Caco-2 (cell line): ENCODE results near the gene LRRC26. TPM values are rescaled to one million over a fixed set of nuclear protein-coding genes. Genes with fewer than 3 reads are reported as not detected.

Experiments used
- BruUV-seq: library from RNA; stranded (reverse); fragments of 400-500 nt; replicated peaks from 2 replicates; lab custom pipeline; 2021; lab: Mats Ljungman, UMichigan
- CTCF ChIA-PET: fragments of 300-600 bp; sonication (Branson Sonifier 250); formaldehyde crosslinking; loops from one replicate; lab custom pipeline; 2022; ENCODE audit warnings: antibody characterized with exemption; lab: Charles Lee
- POLR2A ChIA-PET: fragments of 300-600 bp; sonication (Branson Sonifier 250); formaldehyde crosslinking; loops from one replicate; lab custom pipeline; 2022; ENCODE audit warnings: antibody characterized with exemption; lab: Charles Lee
- DNase-seq, 2 experiments: peaks; one replicate each; pipeline versions ENCODE4 v3.0.0 to v3.0.0-alpha.2; 2020 to 2022
- H3K27me3 ChIP-seq: replicated peaks from 2 replicates; pipeline ENCODE4 v1.6.0; 2011; ENCODE audit warnings: low read length; ENCODE audit not compliant: control insufficient read depth, insufficient read depth
- H3K36me3 ChIP-seq: 2 replicates; pipeline ENCODE4 v1.5.1; 2011; ENCODE audit warnings: low read length; ENCODE audit not compliant: control insufficient read depth, insufficient read depth
- H3K4me1 ChIP-seq: fragments of 250-450 bp; sonication (Bioruptor Pico); 2 replicates; pipeline ENCODE4 v1.5.1; 2020; ENCODE audit warnings: mild to moderate bottlenecking
- H3K4me3 ChIP-seq: 2 replicates; pipeline ENCODE4 v1.5.1; 2011; ENCODE audit warnings: low read depth, mild to moderate bottlenecking, control low read depth, low read length
- H3K9me3 ChIP-seq: fragments of 250-450 bp; sonication (Bioruptor Pico); 2 replicates; pipeline ENCODE4 v1.5.1; 2020; ENCODE audit warnings: mild to moderate bottlenecking, moderate library complexity
- H3K27ac Mint-ChIP-seq: one replicate; pipeline ENCODE4 v1.8.0; 2022; ENCODE audit warnings: mixed read lengths; ENCODE audit not compliant: unreplicated experiment
- H3K27me3 Mint-ChIP-seq: one replicate; pipeline ENCODE4 v1.8.0; 2022; ENCODE audit warnings: mixed read lengths; ENCODE audit not compliant: insufficient read depth, unreplicated experiment
- H3K36me3 Mint-ChIP-seq: one replicate; pipeline ENCODE4 v1.8.0; 2022; ENCODE audit warnings: mild to moderate bottlenecking, mixed read lengths; ENCODE audit not compliant: insufficient read depth, unreplicated experiment
- H3K4me1 Mint-ChIP-seq: one replicate; pipeline ENCODE4 v1.8.0; 2022; ENCODE audit warnings: low read depth, mixed read lengths; ENCODE audit not compliant: unreplicated experiment
- H3K4me3 Mint-ChIP-seq: one replicate; pipeline ENCODE4 v1.8.0; 2022; ENCODE audit warnings: mild to moderate bottlenecking, moderate library complexity, mixed read lengths; ENCODE audit not compliant: unreplicated experiment
- H3K9me3 Mint-ChIP-seq: one replicate; pipeline ENCODE4 v1.8.0; 2022; ENCODE audit warnings: mixed read lengths; ENCODE audit not compliant: unreplicated experiment
- intact Hi-C: fragments of 100-400 bp; cut with micrococcal nuclease; formaldehyde crosslinking; loops from one replicate; pipeline ENCODE4 v1.10.0; 2022; ENCODE audit not compliant: unreplicated experiment
- total RNA-seq: library from RNA; stranded (reverse); gene quantifications from 2 replicates; pipeline ENCODE4 v1.2.3, GENCODE V29; 2022
- TF ChIP-seq, protein P1 (sequence below), 2 experiments: fragments of 200-600 bp in 1 of 2; IDR thresholded peaks; 1 replicate in 1 of 2; 2 replicates in 1 of 2; pipeline versions ENCODE4 v1.5.1 to v1.8.0; 2011 to 2022; ENCODE audit warnings: antibody characterized with exemption in 1 of 2, control low read depth in 1 of 2, inconsistent platforms in 1 of 2, low read depth in 1 of 2, low read length in 1 of 2, mild to moderate bottlenecking in 1 of 2, moderate library complexity in 1 of 2; ENCODE audit not compliant: insufficient read depth in 1 of 2, severe bottlenecking in 1 of 2, unreplicated experiment in 1 of 2

Gene LRRC26
- total RNA-seq, 1 experiment from 2014 or later, result 2.9 TPM

DNA sequence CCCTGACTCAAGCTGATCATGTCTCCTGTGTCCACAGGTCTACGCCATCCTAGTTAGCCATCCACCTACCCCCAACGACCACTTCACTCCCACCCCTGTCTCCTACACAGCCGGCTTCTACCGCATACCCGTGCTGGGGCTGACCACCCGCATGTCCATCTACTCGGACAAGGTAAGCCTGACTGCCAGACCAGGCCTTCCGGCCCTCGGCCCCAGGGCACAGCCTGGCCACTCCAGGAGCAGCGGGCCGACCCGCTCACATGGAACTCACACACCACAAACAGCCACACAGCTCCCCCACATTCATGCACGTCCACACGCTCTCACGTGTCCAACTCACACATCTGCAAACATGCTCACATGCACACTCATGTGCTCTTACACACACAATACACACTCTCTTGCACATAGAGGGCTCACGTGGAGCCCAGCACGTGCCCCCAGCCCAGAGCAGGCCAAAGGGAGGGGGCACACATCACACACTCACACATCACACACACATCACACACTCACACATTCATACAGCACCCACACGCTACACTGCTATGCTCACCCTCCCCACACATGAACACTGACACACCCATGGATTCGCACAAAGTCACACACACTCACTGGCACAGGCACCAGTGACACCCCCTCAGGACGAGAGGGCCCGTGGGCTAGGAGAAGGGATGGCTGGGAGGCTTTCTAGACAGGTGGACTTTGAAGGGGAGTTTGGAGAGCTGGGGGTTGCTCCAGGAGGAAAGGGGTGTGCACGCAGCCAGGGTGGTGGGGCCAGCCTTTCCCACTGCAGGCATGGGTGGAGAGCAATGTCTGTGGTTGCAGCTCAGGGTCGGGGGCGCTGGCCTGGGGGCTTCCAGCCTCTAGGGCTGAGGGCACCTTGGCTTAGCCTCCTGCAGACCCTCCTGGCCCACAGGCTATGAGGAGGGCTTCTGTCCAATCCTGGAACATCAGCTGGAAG lies 27.6 kb downstream of the LRRC26 start:
- no TSS peak for BruUV-seq

DNA sequence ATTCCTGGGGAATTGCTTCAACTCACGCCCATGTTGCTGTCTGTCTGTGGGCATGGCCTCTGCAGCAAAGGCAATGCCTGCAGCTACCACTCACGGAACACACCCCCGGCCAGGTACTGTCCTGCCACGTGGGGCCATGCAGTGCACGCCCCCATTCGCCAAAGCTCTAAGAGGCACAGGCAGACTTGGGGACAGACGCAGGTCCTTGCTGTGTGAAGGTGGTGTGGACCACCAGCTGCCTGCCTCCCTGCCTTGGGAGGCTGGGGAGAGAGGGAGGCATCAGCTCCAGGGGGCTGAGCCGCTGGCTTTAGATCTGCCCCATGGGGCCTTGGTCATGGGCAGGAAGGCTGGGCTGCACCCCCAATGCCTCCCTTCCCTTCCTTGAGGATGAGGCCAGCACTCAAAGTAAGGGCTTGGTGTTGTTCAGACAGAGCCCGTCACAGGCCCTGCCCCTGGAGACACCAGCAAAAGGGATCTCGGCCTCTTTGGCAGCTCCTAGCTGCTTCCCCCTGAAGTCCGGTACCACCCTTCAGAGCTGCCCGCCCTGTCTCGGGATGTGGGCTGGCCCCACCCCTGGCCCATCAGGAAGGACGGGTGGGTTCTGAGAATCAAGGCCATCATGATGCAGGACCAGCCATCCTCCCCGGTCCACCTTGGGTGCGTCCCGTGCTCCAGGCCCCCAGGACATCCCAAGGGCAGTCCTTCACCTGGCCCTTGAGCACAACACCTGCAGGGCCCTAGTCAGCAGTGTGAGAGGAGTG lies 28.6 kb downstream of the LRRC26 start:
- intact Hi-C loops, result loop anchor here (5.0 kb wide), 1 partner anchor 499 kb away; no protein-coding TSS in a partner anchor
- Histone ChIP-seq H3K27me3 (no peaks in the 10 kb centered on the region), H3K9me3 (no peaks in the 10 kb centered on the region), H3K4me1 (peaks cover 10% of the 10 kb centered on the region; the same call in 1 of the 2 replicates), H3K36me3 (no peaks in the 10 kb centered on the region), H3K4me3 (no peak overlapping the region)
- H3K27ac Mint-ChIP-seq, result no peak overlapping the region
- H3K4me3 Mint-ChIP-seq, result no peak overlapping the region
- peaks cover under 1% of the 10 kb centered on the region for H3K36me3 Mint-ChIP-seq
- no TSS peak for BruUV-seq
- ChIA-PET CTCF (interaction anchor here (0.7 kb wide), 1 partner anchor 42 kb away, joined by 3 read pairs; no protein-coding TSS in a partner anchor), POLR2A (interaction anchor here (0.5 kb wide), 1 partner anchor 10 kb away, joined by 5 read pairs; no protein-coding TSS in a partner anchor)
- DNase-seq, result no peak
- TF ChIP-seq, protein P1, sequence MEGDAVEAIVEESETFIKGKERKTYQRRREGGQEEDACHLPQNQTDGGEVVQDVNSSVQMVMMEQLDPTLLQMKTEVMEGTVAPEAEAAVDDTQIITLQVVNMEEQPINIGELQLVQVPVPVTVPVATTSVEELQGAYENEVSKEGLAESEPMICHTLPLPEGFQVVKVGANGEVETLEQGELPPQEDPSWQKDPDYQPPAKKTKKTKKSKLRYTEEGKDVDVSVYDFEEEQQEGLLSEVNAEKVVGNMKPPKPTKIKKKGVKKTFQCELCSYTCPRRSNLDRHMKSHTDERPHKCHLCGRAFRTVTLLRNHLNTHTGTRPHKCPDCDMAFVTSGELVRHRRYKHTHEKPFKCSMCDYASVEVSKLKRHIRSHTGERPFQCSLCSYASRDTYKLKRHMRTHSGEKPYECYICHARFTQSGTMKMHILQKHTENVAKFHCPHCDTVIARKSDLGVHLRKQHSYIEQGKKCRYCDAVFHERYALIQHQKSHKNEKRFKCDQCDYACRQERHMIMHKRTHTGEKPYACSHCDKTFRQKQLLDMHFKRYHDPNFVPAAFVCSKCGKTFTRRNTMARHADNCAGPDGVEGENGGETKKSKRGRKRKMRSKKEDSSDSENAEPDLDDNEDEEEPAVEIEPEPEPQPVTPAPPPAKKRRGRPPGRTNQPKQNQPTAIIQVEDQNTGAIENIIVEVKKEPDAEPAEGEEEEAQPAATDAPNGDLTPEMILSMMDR (IDR thresholded peaks at IDR 0.05; ENCODE audit: insufficient read depth in 1 of 2, low read depth in 1 of 2, low read length in 1 of 2, severe bottlenecking in 1 of 2, unreplicated experiment in 1 of 2), result no peak
- peaks cover 6% of the 10 kb centered on the region for H3K27me3 Mint-ChIP-seq
- no peaks in the 10 kb centered on the region for H3K4me1 Mint-ChIP-seq
- no peaks in the 10 kb centered on the region for H3K9me3 Mint-ChIP-seq

More for the DNA sequence above, 27.6 kb downstream of the LRRC26 start:
- Mint-ChIP-seq H3K9me3 (no peaks in the 10 kb centered on the region), H3K4me1 (no peaks in the 10 kb centered on the region), H3K36me3 (no peaks in the 10 kb centered on the region), H3K4me3 (no peak overlapping the region), H3K27ac (no peak overlapping the region), H3K27me3 (peaks cover 13% of the 10 kb centered on the region)
- Histone ChIP-seq H3K36me3 (no peaks in the 10 kb centered on the region), H3K4me3 (no peak overlapping the region), H3K9me3 (no peaks in the 10 kb centered on the region), H3K27me3 (no peaks in the 10 kb centered on the region), H3K4me1 (peaks cover 10% of the 10 kb centered on the region; the same call in 1 of the 2 replicates)
- DNase-seq, result no peak
- ChIA-PET CTCF (no interaction called here), POLR2A (no interaction called here)
- TF ChIP-seq, protein P1 (IDR thresholded peaks at IDR 0.05; ENCODE audit: insufficient read depth in 1 of 2, low read depth in 1 of 2, low read length in 1 of 2, severe bottlenecking in 1 of 2, unreplicated experiment in 1 of 2), result no peak
- intact Hi-C loops, result loop anchor here (5.0 kb wide), 1 partner anchor 500 kb away; no protein-coding TSS in a partner anchor
